Transverse colon (tissue), 4 donors: ENCODE data around the gene EWSR1. TPM values are rescaled to one million over a fixed set of nuclear protein-coding genes. Genes with fewer than 3 reads are reported as not detected.

Experiments used
- DNase-seq: peaks from one replicate; pipeline ENCODE4 v3.0.0-alpha.2; 2019
- H3K27ac ChIP-seq, 4 donors: fragments of 200-600 bp; sonication (generic); 2 replicates each; pipeline ENCODE4 v1.5.1; 2016 to 2018; ENCODE audit warnings: inconsistent platforms in 4 of 4
- H3K27me3 ChIP-seq: fragments of 200-600 bp; sonication (generic); 2 replicates; pipeline ENCODE4 v1.5.1; 2017; ENCODE audit warnings: inconsistent platforms
- H3K36me3 ChIP-seq, 4 donors: fragments of 200-600 bp; sonication (generic); 2 replicates each; pipeline ENCODE4 v1.5.1; 2017 to 2019; ENCODE audit warnings: inconsistent platforms in 4 of 4
- H3K4me1 ChIP-seq, 4 donors: fragments of 200-600 bp; sonication (generic); 2 replicates each; pipeline ENCODE4 v1.5.1; 2017 to 2020; ENCODE audit warnings: inconsistent platforms in 4 of 4
- H3K4me3 ChIP-seq, 4 donors: fragments of 200-600 bp; sonication (generic); 1 replicate in 1 of 4; 2 replicates in 3 of 4; pipeline versions ENCODE4 v1.5.1 to v1.6.1; 2017 to 2019; ENCODE audit warnings: inconsistent platforms in 4 of 4
- H3K9me3 ChIP-seq, 2 donors: fragments of 200-600 bp; sonication (generic); 2 replicates each; pipeline ENCODE4 v1.5.1; 2017 to 2019; ENCODE audit warnings: inconsistent platforms in 2 of 2
- CTCF ChIP-seq, 5 experiments: fragments of 200-600 bp in 3 of 5; fragments of 450-650 bp in 2 of 5; sonication (generic) in 3 of 5; IDR thresholded peaks; 1 replicate in 2 of 5; 2 replicates in 3 of 5; pipeline ENCODE4 v1.5.1; 2016 to 2017; ENCODE audit warnings: antibody characterized with exemption in 5 of 5, inconsistent platforms in 3 of 5, mild to moderate bottlenecking in 2 of 5, moderate library complexity in 1 of 5
- EP300 ChIP-seq: sonication (generic); formaldehyde crosslinking; IDR thresholded peaks from one replicate; pipeline ENCODE4 v1.6.1; 2017; ENCODE audit warnings: antibody characterized with exemption, low read depth
- POLR2A ChIP-seq: fragments of 450-650 bp; IDR thresholded peaks from one replicate; pipeline ENCODE4 v1.6.1; 2016; ENCODE audit warnings: antibody characterized with exemption, mild to moderate bottlenecking, moderate library complexity
- POLR2AphosphoS5 ChIP-seq, 3 donors: sonication (generic); formaldehyde crosslinking; IDR thresholded peaks; one replicate each; pipeline ENCODE4 v1.6.1; 2016; ENCODE audit warnings: antibody characterized with exemption in 3 of 3
- WGBS, 2 donors: methylation state at CpG; one replicate each; pipeline ENCODE4 v1.1.5; 2018; ENCODE audit warnings: low coverage in 1 of 2; 5-methylcytosine and 5-hydroxymethylcytosine counted together
- in situ Hi-C, 4 donors: fragments of 200-750 bp; cut with MboI; loops; one replicate each; pipeline versions ENCODE4 v1.15.0 to v1.15.1; 2017; ENCODE audit warnings: low sequenced_read_pairs in 3 of 4, low pct_ligation_motif_present in 1 of 4, low pct_unique_long_range_greater_than_20kb in 1 of 4
- intact Hi-C: fragments of 100-400 bp; cut with DNase I; formaldehyde crosslinking; loops from one replicate; pipeline ENCODE4 v1.15.1; 2023; ENCODE audit warnings: low total_unique reads
- total RNA-seq, 4 donors: library from RNA; depleted of rRNA; stranded (reverse); fragments of >200 nt; gene quantifications; one replicate each; pipeline ENCODE4 v1.1.0, GENCODE V29; 2016

Gene EWSR1
- total RNA-seq, 4 donors from 2014 or later, result 196 to 318 (median 205) TPM

GRCh38 chr22:29325356-29325755 lies 57.3 kb downstream of the EWSR1 start:
- no peak for DNase-seq
- Histone ChIP-seq H3K27me3 (no peaks in the 10 kb centered on the region), H3K36me3 (peaks cover 0 to 10% (median 4%) of the 10 kb centered on the region in 4 donors), H3K9me3 (no peaks in the 10 kb centered on the region), H3K4me3 (no peak overlapping the region), H3K27ac (no peak overlapping the region), H3K4me1 (no peaks in the 10 kb centered on the region)
- WGBS, 2 donors, result 85% methylated on average over 8 of the region's 8 CpGs; no CpG with 5 or more reads in 1 of the 2 donors
- intact Hi-C loops (no loop called here), in situ Hi-C loops (no loop called here)
- TF ChIP-seq POLR2AphosphoS5 (IDR thresholded peaks at IDR 0.05), result no peak
- no peak for TF ChIP-seq POLR2A
- no peak for TF ChIP-seq EP300
- TF ChIP-seq CTCF (IDR thresholded peaks at IDR 0.05), result no peak

- Histone ChIP-seq H3K4me3 (no peak overlapping the region), H3K36me3 (peaks cover 0 to 10% (median 4%) of the 10 kb centered on the region in 4 donors), H3K9me3 (no peaks in the 10 kb centered on the region), H3K4me1 (no peaks in the 10 kb centered on the region), H3K27ac (no peak overlapping the region), H3K27me3 (no peaks in the 10 kb centered on the region)
- 58 to 76% methylated on average over 7 to 9 of the region's 9 CpGs for WGBS, 2 donors
- no peak for DNase-seq
- intact Hi-C loops, result no loop called here
- in situ Hi-C loops, result no loop called here
- TF ChIP-seq POLR2AphosphoS5 (IDR thresholded peaks at IDR 0.05) (no peak), POLR2A (no peak), CTCF (IDR thresholded peaks at IDR 0.05) (no peak), EP300 (no peak)
Observed at GRCh38 chr22:29325785-29326315, 57.8 kb downstream of the EWSR1 start.

- 89% methylated on average over 10 of the region's 10 CpGs; no CpG with 5 or more reads in 1 of the 2 donors for WGBS, 2 donors
- TF ChIP-seq CTCF (IDR thresholded peaks at IDR 0.05), result no peak
- no peak for TF ChIP-seq EP300
- no peak for TF ChIP-seq POLR2A
- TF ChIP-seq POLR2AphosphoS5 (IDR thresholded peaks at IDR 0.05), result no peak
- intact Hi-C loops, result no loop called here
- in situ Hi-C loops, result no loop called here
- H3K27me3 ChIP-seq, result no peaks in the 10 kb centered on the region
- peaks cover 0 to 10% (median 4%) of the 10 kb centered on the region in 4 donors for H3K36me3 ChIP-seq
- no peak overlapping the region for H3K27ac ChIP-seq
- no peaks in the 10 kb centered on the region for H3K9me3 ChIP-seq
- no peaks in the 10 kb centered on the region for H3K4me1 ChIP-seq
- H3K4me3 ChIP-seq, result no peak overlapping the region
- DNase-seq, result no peak
Observed at GRCh38 chr22:29326481-29326880, 58.4 kb downstream of the EWSR1 start.

- DNase-seq, result no peak
- Histone ChIP-seq H3K4me3 (no peak overlapping the region), H3K27me3 (no peaks in the 10 kb centered on the region), H3K36me3 (peaks cover 0 to 12% (median 4%) of the 10 kb centered on the region in 4 donors), H3K27ac (no peak overlapping the region), H3K9me3 (no peaks in the 10 kb centered on the region), H3K4me1 (no peaks in the 10 kb centered on the region)
- WGBS, 2 donors, result 88 to 92% methylated on average over 3 to 8 of the region's 15 CpGs
- in situ Hi-C loops (no loop called here), intact Hi-C loops (no loop called here)
- TF ChIP-seq CTCF (IDR thresholded peaks at IDR 0.05) (no peak), POLR2A (no peak), POLR2AphosphoS5 (IDR thresholded peaks at IDR 0.05) (no peak), EP300 (no peak)
Observed at GRCh38 chr22:29327089-29327764, 59.2 kb downstream of the EWSR1 start.
